ENCODE measurements around the gene SGPP2.
"Not testable (repeated sequence)": the region's sequence is repeated elsewhere in the genome, so short reads cannot be mapped to it uniquely, and the experiment has no call there.

Gene SGPP2, protein sequence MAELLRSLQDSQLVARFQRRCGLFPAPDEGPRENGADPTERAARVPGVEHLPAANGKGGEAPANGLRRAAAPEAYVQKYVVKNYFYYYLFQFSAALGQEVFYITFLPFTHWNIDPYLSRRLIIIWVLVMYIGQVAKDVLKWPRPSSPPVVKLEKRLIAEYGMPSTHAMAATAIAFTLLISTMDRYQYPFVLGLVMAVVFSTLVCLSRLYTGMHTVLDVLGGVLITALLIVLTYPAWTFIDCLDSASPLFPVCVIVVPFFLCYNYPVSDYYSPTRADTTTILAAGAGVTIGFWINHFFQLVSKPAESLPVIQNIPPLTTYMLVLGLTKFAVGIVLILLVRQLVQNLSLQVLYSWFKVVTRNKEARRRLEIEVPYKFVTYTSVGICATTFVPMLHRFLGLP

DNA sequence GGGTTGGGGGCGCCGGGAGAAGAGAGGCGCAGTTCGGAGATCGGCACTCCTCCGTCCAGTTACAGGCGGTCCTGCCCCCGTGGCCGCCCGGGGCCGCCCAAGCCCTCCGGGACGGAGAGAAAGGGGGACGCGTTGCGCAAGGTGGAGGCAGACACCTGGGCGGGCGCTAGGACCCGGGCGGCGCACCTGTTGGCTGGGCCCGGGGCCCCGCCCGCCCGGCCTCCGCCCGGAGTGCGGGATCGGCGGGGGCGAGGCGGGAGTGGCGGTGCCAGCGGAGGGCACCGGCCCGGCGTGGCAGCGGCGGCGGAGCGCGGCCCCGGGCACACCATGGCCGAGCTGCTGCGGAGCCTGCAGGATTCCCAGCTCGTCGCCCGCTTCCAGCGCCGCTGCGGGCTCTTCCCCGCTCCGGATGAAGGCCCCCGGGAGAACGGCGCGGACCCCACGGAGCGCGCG, at the start of gene SGPP2:
Gene SGPP2 (plus strand): TSS at position 268 of the 453 bp plus-strand sequence. CDS start 60 bp downstream, at position 328.
- peak; percentile 22 for DNase-seq

GRCh38 chr2:222375798-222376197, 48.5 kb upstream of the SGPP2 start:
- no peak for DNase-seq

DNA sequence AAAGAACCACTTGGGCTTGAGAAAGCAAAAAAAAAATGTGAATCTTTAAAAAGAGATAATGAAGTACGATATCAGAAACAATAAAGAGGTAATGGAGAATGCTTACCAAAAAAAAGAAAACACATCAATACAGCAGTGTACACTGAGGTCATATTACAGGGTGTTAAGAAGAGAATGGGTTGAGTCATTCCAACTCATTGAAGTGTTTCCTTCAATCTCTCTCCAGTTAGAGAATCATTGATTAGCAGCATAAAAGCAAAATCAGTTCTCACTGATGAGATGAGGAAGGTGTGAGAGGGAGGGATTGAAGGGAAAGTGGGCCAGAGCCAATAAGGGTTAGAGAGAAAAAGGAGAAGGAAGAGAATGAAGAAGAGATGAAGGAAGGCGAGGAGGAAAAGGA, 43.9 kb upstream of the SGPP2 start:
- peak; percentile 10 for DNase-seq

DNA sequence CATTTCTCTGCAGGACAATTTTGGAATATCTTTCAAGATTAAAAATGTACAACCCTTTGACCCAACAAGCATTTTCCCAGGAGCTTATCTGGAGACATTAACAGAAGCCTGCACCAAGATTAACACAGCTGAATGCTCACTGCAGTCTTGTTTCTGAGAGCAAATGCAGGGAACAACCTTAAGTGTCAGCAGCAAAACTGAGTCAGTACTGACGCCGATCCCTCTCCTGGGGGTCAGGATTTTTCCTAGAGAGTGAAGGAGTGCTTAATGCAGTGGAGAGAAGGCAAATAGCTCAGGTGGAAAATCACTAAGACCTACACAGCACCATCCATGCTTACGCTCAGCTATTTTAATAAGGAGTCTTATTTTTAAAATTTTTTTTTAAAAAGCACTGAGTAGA, 42.8 kb upstream of the SGPP2 start:
- DNase-seq: no peak

DNA sequence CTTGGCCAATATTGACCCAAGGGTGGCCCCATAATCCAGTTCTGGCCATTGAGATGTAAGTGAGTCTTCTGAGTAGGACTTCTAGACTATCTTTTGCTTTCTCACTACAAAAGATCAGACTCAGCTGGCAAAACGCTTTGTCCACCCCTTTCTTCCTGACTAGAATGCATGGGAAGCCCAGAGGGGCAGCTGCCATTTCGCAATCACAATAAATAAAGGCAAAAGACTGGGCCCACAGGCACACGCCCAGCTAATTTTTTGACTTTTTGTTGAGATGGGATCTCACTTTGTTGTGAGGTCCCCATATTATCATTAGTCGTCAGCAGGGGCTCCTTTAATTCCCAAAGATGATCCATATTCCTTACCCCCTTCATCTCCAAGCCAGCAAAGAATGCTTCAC, 41.1 kb upstream of the SGPP2 start:
- DNase-seq: no peak

GRCh38 chr2:222391743-222392285, 32.5 kb upstream of the SGPP2 start:
- DNase-seq: no peak

GRCh38 chr2:222393733-222394267, 30.5 kb upstream of the SGPP2 start:
- no peak for DNase-seq

GRCh38 chr2:222398446-222398885, 25.9 kb upstream of the SGPP2 start:
- DNase-seq: no peak

DNA sequence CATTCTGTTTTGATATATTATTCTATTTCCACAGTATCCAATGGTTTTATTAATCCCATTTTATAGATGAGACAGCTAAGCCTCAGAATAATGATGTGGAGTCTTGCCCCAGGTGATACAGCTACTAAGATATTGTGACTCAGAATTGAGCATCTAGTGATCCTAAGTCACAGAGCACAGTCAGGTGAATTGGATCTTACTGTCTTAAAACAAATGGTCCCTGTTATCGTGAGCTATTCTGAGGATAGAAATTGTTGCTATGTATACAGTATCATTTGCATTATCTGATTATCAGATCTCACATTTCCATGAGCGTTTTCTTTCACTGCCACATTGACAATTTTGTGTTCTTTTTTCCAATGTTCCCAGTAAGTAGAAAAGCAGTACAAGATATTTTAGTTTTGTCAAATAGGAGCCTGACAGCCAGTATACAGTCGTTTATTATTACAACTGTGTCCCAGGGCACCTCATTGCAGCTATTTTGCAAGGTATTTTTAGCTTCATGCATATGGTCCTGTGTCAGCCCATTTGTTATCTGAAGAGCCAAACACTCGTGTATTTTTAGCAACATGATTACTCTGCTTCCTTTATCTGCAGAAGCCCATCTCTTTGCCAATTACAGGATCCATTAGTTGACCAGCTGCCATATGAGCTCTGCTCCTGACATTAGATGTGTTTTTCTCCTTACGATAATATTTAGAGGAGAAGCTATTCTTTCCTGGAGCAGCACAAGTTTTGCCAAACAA, 25.1 kb upstream of the SGPP2 start:
- no peak for DNase-seq

DNA sequence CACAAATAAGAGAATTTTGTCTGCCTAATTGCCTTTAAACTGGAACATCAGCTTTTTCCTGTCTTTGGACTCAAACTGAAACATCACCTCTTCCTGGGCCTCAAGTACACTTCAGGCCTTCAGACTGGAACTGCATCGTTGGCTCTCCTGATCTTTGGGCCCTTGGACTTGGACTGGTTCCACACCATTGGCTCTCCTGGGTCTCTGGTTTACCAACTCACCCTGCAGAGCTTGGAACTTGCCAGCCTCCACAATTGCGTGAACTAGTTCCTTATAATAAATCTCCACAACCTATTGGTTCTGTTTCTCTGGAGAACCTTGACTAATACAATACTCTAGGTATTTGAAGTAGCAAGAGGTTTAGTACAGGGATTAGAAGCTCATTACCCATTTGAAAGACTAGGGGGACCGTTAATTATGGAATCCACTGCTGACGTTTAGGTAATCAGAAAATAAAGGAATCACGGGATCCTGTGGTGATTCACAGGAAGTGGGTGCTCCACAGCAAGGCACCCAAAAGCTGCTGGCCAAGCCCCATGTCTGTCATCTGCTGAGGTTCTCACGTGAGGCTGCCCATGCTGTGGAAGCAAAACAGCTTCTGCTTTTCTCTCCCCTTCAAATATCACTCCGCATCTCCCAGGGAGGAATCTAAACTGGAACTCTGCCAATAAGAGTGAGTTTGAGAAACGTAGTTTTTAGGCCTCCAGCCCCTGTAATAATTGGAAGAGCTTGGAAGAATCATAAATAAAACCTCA, 20.0 kb upstream of the SGPP2 start:
- DNase-seq: no peak

DNA sequence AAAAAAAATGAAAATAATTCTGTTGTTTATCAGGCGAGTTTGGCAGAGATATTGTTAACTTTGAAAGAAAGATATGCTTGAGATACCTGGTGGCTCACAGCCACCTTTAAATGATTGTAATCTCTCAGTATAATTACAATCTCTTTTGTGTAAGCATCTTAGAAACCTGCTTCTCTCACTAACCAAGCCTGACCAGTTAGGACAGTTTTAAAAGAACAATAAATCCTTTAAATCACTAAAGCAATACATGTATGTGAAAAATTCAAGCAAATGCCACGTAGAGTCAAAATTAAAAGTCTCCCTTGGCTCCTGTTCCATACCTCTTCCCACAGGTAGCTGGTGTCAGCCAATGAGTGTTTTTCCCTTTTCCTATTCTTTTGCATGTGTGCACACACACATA, 15.7 kb upstream of the SGPP2 start:
- no peak for DNase-seq

GRCh38 chr2:222410534-222410933, 13.8 kb upstream of the SGPP2 start:
- DNase-seq: peak; percentile 75

DNA sequence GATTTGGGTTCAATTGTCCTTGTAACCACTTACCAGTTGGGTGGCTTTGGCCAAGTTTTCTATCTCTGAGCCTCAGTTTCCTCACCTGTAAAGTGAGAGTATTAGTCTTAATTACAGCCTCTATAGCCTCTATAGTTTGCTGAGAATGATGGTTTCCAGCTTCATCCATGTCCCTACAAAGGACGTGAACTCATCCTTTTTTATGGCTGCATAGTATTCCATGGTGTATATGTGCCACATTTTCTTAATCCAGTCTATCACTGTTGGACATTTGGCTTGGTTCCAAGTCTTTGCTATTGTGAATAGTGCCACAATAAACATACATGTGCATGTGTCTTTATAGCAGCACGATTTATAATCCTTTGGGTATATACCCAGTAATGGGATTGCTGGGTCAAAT, 12.0 kb upstream of the SGPP2 start:
- DNase-seq: not testable (repeated sequence)

- no peak for DNase-seq
These were observed 10.9 kb upstream of the SGPP2 start for GRCh38 chr2:222413295-222413911.

GRCh38 chr2:222418739-222419138, 5.6 kb upstream of the SGPP2 start:
- no peak for DNase-seq

GRCh38 chr2:222420508-222420907, 3.8 kb upstream of the SGPP2 start:
- no peak for DNase-seq

DNA sequence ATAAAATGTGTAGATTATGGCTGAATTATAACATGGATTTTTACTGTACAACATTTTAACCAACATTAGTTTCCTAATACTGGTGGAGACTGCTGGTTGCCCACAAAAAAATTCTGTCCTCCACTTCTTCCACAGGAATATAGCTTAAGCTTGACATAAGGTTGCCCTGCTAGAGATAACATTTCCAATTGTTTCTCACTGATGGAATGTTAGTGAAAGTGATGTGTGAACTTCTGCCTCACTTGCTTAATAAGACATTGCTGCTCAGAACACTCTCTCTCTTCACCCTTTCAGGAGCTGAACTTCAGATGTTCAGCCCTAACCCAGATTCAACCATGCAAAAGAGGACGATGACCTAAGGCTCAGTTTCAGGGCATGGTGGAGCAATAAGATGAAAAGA, 2.7 kb upstream of the SGPP2 start:
- no peak for DNase-seq

DNA sequence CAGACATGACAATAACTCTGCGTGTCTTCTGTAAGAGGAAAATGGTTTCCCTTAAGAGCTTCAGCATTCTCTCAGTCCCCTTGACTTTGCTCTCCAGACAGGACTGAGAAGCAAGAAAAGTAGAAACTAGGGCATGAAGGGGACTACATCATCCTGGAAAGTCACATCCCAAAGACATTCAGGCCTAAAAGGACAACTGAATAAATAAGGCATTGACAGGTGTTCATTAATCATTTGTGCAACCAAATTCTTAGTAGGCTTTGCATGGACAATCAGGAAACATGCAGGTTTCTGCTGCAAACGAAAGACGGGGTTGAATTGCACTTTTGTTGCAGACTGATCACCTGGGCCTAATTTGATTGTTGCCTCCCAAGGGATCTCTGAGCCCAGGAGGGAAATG, 1.2 kb upstream of the SGPP2 start:
- DNase-seq: no peak

- DNase-seq: peak; percentile 66
These were observed 589 bp upstream of the SGPP2 start for GRCh38 chr2:222423632-222424275.

DNA sequence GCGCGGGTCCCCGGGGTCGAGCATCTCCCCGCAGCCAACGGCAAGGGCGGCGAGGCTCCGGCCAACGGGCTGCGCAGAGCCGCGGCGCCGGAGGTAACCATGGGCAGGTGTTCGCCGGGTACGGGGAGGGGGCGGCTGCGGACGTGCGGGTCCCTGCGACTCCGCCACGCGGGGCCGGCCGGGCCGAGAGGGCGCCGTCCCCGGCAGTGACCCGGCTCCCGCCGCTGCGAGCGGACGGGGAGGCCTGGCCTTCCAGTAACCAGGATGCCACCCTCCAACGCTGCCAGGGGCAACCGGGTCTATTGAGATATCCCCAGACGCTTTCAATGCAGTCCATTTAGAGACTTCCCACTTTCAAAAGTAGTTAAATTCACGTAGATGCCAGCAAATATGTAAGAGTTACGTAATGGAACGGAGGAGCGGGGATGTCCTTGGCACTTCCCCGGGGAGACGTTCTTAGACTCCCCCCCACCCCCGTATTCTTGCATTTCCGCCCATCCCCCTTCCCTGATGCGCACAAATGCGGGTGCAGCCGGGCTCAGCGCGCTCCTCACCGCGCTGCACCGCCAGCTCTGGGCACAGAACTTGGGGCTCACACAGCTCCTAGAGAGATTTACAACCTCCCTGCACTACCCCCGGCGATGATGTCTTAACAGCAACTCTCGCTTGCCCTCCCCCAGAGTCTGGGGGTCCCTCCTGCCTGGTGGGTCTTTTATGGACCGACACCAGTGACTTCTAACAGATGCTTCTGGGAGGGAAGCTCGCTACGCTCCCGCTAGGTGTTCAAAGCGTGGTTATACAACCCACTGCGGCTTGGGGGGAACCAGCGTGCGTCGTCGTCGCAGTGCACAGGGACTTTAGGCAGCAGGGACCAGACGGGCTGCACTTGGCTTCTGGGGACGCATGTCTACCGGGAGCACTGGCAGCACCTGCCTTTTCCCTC, 657 bp downstream of the SGPP2 start:
- peak; percentile 14 for DNase-seq
